Right hindlimb (tissue), 1 donor: ENCODE data around the gene NBL1.

Experiments
- DNase-seq: peaks from one replicate; pipeline ENCODE4 v3.0.0-alpha.2; 2018

Gene NBL1, protein sequence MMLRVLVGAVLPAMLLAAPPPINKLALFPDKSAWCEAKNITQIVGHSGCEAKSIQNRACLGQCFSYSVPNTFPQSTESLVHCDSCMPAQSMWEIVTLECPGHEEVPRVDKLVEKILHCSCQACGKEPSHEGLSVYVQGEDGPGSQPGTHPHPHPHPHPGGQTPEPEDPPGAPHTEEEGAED

DNA sequence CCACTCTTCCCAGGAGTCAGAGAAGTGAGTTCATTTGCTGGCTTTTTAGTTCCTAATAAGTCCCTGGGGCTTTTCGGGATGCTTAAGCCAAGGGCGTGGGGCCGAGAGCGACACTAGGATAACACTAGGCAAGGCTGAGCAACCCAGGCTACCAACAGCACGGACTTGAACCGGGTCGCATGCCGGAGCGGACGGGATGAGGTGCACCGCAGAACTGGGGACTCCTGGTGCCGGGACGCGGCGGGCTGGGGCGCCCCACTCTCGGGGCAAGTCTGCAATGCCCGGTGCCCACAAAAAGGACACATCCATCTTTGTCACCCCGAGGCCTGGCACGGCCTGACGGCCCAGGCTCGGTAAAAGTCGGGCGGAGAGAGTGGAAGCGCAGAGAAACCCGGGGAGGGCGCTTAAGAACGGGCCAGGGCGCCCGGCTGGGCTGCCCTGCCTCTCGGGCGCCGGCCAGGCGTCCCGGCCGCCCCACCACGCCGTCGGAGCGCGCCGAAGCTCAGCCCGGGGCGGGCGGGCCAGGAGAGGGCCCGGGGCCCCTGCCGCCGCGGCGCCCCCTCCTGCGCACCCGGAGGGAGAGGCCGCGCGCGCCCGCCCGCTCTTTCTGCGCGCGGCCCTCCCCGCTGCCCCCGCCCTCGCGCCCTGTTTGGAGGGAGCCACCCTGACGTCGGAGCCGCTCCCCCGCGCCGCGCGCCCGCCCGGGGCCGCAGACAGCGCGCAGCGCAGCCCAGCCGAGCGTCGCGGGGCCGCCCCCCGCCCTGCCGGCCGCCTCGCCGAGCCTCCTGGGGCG, at the start of gene NBL1:
Gene NBL1, plus strand, starts transcription at position 710 of the 793 bp plus-strand sequence. CDS start 10,720 bp downstream, outside the sequence.
- DNase-seq: peak; percentile 82

DNA sequence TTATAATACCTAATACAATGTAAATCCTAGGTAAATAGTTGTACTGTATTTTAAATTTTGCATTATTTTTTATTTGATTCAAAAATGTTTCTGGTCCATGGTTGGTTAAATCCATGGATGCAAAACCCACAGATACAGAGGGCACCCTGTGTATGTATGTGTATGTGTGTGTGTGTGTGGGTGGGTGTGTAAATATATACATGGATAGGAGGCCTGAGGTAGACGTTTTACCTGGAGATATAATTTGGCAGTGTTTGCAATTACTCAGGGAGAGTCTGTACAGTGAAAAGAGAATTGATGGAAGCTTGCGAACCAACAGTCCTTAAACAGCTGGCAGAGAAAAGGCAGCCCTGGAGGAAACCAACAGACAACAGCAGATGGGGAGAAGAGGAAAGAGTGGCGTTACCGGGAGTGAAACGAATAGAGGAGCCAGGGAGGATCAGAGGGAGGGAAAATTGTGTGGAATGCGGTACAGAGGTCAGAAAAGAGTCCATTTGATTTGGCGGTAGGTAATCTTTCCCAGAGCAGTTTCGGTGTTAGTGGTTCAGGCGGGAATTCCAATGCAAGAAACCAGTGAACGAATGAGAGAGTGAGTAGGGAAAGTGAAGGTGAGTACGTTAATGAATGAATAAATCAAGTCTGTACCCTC, 47.9 kb upstream of the NBL1 start:
- DNase-seq: no peak

DNA sequence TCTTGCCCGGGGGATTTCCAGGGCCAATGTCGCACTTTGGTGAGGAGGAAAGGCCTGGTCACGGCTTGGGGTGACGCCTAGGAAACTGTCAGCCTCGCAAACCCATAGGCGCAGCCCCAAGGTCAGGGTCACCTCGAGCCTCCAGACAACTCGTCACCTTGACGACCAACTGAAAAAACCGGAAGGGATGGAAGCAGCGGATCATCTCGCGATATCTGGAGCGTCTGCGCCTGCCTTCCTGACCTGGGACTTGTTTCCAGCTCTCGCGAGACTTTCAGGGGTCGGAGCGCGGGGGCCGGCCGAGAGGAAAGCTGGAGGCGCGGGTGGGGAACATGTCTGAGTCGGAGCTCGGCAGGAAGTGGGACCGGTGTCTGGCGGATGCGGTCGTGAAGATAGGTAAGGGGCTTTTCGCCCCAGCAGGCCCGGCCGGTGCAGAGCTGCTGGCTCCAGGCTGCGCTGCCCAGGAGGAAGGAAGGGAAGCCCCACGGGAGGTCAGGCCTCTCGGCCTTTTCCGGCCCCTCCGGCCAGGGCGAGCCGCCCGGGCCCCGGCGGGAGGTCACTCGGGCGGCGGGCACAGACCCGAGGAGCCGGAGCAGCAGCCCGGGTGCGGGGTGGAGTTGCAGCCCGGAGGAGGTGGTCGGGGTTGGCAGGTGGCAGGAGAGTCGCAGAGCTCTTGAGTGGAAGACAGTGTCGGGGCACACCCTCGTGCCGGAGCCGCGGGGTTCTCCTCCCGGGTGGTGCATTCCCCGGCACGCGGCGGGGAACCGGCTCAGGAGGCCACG, 47.2 kb upstream of the NBL1 start:
- peak; percentile 98 for DNase-seq

DNA sequence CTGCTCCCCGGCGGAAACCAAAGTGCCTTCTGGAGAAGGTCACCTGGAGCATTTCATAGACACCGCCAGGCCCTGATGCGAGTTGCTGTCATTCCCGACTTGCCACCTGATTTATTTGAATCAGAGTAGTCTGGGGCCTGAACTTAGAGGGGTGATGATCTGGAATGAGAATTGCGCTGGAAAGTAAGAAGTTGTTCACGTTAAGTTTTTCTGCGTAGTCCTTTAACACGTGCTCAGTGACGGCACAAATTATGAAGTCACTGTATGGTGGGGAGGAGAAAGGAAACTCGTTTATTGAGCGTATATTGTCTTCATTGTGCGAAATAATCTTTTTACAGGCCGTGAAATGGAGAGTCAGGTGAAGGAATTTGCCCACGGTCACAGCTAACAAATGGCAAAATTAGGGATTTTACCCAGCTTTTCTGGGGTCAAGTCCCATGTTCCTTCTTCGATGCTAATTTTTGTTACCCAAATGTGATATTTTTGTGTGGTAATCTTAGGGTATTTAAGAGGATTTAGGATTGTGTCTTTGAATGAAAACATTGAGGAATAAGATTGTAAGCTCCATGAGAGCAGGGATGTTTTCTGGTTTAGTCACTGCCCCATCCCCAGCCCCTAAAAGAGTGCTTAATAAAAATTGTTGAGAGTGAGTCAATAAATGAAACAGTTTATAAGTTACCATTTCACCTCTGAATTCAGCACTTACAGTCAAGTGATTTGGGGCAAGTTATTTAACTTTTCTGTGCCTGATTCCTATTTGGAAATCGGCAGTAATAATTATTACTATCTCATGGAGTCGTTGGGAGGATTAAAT, 46.4 kb upstream of the NBL1 start:
- no peak for DNase-seq

DNA sequence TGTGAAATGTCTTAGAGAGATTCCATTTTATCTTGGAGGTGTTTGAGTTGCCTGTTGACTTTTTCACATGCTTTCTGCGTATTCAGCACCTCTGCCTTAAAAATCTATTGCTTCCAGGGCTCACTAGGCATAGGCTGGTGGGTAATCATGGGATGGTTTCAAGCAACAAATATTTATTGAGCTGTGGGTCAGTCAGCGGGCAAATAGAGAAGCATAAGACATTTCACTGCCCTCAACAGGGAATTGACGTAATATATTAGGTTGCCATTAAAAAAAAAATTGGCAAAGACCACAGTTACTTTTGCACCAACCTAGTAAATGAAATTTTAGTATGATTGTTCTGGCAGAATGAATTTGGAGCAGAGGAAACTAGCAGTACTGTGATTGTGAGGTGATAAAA, 44.3 kb upstream of the NBL1 start:
- DNase-seq: no peak

DNA sequence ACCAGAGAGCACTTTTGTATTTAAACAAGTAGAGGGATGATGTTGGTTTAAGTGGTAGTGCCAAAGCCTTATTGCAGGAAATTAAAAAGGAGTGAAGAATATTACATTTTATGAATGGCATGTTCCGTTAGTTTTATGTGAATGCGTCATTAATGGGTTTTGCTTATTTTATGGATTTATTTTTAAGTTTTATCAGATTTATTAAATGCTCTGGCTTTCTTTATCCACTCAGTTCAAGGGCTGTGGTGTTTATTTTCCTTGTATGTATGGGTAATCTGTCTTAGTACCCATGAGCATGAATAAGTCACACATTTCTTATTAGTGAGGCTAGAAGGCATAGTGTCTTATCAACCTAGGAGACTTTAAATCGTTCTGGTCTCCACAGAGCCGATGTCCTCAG, 41.6 kb upstream of the NBL1 start:
- DNase-seq: no peak

DNA sequence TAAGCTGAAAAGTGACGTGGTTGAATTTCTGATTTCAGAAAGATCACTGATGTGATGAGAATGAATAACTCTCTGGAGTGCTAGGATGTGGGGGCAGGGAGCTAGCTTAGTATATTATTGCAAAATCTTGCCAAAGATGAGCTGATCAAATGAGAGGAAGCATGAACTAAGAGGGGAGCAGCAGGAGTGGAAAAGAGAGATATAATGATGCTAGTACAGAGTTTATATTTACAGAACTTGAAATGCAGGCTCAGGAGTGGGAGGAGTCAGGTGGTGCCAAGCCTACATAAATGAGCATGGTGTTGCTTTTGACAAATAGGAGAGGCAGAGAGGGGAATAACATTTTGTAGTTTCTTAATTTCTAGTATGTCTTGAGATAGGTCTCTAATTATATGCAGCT, 38.1 kb upstream of the NBL1 start:
- DNase-seq: no peak

DNA sequence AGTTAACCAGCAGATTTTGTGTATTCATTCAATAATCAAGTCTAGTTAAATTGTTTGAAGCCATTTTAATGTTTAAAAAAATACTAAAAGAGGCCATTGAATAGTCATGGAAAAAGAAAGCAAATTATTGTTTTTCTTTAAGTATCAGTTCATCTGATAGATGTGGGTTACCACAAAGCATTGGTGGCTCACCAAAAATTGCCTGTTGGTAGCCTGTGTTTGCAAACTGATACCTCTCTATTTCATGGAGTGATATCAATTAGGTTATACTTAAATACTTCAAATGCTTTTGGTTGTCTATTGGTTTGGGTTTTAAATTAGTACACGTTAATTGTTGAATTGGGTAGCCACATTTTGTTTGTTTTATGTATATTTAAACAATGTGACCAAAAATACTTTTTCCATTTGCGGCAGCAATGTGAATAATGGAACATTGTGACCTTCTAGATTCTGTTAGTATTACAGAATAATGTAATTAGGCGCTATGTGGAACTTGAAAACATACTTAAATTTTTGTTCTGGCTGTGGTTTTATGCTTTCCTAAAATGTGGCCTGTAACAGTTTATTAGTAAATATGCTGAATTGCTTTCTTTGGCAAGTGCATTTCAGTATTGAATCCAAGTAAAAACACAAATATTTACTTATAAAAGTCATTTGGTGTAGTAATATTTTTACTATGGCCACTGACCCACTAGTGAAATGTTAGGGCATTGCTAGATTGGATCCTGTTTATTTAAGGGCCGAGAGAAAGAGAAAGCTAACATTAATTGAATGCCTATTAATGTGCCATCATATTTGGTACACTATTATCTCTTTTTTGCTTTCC, 37.1 kb upstream of the NBL1 start:
- peak; percentile 28 for DNase-seq

DNA sequence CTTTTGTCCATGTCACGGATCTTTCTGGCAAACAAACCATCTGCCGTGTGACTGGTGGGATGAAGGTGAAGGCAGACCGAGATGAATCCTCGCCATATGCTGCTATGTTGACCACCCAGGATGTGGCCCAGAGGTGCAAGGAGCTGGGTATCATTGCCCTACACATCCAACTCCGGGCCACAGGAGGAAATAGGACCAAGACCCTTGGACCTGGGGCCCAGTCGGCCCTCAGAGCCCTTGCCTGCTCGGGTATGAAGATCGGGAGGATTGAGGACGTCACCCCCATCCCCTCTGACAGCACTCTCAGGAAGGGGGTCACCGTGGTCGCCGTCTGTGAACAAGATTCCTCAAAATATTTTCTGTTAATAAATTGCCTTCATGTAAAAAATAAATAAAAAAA, 35.9 kb upstream of the NBL1 start:
- no peak for DNase-seq

DNA sequence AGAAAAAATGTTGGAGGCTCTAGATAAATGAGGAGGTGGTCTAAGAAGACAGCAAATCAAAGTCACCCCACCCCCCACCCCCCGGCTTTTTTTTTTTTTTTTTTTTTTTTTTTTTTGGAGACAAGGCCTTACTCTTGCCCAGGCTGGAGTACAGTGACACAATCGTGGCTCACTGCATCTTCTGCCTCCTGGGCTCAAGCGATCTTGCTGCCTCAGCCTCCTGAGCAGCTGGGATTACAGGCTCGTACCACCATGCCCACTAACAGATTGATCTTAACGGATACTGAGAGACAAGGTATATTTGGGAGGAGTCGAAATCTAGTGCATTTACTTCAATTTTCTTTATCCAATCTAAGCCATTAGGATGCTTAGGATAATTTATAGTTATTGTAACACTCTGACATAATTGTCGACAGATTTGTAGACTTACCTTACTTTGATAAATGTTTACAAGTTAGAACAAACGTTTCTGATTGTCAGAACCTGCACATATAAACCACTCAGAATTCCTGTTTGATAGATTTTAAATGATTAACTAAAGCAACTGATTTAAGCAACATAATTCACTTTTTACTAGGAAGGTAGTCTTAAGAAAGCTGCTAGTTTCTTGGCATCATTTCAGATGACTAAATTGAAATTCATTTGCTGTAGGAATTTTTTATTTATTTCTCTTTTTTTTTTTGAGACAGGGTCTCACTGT, 33.7 kb upstream of the NBL1 start:
- no peak for DNase-seq

DNA sequence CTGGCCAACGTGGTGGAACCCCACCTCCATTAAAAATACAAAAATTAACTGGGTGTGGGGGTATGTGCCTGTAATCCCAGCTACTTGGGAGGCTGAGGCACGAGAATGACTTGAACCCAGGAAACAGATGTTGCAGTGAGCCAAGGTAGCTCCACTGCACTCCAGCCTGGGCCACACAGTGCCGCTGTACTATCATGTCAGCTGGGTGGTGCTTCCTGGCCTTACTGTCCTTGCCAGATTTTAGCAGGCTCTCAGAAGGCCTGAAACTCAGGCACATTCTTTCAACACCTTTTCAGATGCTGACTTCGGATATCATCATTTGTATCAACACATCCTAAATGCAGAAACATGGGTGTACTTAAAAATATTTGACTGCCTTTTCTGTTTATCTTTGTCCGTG, 31.6 kb upstream of the NBL1 start:
- DNase-seq: no peak

DNA sequence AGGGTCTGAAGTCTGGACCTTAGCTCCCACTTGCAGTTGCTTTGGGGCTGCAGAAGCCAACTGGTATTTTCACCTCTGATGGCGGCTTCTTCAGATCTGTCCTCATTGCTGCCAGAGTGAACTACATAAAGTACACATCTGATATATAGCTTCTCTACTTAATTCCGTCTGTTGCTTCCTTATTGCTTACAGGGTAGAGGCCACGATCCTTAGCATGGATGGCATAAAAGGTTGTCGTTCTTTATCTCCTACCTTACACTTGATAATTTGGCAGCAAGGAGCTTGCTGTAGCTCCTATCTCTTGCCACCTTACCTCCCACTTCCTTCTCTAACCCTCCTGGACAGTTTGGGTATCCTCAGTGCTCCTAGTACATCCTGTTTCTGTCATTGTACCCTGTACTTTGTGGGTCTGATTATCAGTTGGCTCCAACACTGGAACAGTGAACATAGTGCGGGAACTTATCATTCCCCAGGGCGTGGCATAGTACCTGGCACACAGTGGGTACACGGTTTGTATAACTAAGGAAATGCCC, 30.9 kb upstream of the NBL1 start:
- DNase-seq: no peak

DNA sequence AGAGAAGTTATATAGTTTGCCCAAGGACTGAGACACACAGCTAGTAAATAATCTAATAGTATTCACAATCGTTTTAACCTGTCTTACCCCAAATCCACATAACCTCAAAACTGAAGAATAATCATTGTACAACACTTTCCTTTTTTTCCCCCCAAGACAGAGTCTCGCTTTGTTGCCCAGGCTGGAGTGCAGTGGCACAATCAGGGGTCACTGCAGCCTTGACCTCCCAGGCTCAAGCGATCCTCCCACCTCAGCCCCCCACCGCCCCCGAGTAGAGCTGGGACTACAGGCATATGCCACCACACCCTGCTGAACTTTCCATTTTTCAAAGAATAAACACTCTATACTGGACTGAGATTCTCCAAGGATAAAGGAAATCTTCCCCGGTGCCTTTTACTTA, 28.7 kb upstream of the NBL1 start:
- DNase-seq: no peak

DNA sequence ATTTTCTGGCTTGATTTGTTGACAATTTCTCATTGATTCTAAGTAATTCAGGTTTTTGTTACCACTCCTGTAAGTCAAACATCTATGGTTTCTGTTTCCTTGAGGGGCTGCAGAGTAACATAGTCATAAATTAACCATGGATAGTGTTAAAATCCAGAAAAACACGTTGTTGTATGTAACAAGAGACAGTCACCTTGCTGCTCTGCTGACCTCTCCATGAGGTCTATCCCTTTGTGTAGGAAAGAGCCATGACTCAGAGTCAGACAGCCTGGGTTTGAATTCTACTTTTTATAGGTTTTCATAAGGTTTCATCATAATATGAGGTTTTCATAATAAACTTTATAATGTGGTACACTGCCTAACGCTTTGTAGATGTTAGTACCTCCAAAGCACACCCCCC, 27.6 kb upstream of the NBL1 start:
- DNase-seq: no peak

DNA sequence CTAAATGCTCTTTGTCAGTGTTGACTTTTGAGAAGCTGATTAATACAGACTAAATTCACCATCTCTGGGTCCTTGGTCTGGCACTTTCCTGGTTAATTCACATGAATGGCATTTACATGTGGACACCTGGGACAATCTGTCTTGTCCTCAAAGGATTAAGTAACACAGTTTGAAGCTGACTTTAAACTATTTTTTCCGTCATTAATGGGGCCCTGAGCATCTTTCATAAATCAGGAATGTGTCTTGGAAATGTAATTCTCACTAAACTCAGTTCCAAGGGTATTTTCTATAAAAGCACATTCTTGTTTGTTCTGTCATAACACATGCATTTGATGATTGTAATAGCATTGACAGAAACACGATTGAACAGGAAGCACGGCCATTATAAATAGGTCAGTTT, 26.7 kb upstream of the NBL1 start:
- no peak for DNase-seq

DNA sequence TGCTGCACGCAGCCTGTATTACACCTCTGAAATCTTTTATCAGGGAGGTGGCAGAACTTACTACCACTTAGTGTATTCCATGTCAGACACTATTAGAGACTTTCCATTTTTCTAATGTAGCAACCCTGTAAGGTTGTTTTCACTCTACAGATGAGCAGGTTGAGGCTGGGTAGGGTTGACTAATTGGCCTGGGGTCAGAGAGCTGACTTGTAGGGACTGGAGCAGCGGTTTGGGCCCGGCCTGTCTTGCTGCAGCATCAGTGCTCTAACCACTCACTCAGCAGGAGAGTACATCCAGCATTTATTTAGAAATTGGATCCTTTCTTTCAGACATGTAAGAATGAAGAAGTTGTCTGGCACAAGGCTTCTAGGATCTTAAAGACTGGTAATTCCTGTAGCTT, 25.7 kb upstream of the NBL1 start:
- DNase-seq: no peak

DNA sequence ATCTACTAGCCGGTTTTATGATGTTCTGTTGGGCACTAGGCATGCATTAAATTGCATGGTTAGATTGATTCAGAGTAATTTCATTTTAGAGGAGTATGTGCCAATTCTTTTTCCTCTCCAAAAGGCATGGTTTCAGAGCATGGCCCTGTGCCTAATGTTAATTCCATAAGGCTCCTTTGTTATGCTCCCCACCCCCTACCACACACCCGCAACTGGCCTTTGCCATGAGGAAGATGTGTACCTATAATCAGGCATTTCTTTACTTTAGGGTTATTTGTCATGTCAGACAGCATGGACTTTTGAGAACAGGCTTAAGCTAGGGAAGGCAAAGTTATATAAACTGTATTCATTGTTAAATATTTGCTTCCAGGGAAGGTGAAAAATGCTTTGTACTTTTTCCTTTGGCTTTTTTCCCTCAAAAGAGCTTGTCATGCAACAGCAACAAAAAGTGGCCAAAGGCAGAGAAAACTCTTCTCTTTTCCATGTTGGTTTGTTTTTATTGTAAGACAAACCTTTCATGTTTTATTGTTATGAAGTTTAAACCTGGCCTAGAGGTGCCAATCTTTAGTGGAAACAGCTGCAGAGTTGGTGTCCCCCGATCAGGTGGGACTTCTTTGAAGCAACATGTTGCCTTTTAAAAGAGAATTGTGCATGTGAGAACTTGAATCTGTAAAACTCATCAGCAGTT, 24.3 kb upstream of the NBL1 start:
- no peak for DNase-seq

DNA sequence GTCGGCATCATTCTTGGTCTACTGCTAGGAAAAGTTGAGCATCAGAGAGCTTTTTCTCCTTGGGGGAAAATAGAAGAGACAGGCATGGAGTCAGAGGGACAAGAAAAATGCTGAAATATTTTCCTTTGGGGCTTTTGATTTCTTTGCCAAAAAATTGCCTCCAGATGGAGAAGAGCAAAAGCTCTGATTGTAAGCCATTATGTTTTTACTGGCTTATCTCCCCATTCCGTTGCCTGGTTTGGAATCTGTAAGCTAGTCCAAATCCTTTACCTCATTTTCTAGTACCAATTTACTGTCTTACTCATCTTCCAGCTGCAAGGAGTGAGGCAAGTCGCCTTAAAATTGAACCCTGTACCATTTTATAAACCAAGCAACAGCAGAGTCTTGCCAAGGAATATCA, 23.3 kb upstream of the NBL1 start:
- no peak for DNase-seq

DNA sequence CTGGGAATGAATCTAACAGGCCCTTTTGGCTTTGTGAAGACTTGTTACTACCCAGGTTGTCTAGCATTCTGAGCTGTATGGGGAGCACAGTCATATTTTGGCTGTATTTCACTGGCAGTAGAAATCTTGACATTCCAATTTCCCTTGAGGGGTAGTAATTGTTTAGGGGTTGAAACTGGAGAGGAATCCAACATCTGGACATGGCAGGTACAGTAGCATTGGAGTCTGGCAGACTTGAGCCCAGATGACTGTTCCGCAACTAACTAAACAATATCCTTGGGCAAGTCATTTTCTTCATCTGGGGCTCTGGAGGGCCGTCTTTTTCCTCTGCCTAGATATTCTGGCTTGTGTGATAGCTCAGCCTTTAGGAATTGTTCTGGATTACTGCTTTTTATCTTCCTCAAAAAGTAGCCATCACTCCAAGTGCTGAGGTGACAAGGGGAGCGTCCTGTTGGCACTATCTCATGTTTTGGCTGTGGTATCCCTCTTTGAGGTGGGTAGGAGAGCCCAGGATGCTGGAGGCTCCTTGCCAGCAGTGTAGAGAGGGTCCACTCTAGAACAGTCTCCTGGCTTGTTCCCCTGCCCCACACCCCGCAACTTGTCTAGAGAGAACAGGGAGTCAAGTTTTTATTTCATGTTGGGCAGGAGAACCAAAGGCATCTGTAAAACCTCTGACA, 22.7 kb upstream of the NBL1 start:
- no peak for DNase-seq

DNA sequence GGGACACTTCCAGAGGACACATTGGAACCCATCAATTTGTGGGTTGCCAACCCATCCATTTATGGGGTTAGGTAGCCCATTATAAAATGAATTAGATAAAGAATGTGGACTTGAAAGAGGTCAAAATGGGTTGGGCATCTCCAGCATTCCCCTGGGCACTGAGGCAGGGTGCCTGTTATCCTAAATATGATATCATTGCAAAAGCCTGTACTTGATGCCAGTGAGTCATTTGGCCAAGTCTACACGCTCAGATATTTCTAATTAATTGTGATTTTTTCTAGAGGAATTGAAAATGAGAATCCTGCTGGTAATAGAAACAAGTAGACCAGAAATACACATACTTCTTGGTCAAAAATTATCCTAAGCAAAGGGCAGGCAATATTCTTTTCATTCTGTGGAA, 21.9 kb upstream of the NBL1 start:
- DNase-seq: no peak
